T-helper 2 cell treated with Interferon-gamma antibody and Interleukin-4, amounts not matched to agents 5 μg/mL and 100 μg/mL, for 36 hours (primary cell): Measurements from ENCODE around the gene RTBDN.

Source experiments
- DNase-seq: peaks from one replicate; pipeline ENCODE4 v3.0.0; 2021; ENCODE audit warnings: low spot score
- H3K27ac Mint-ChIP-seq: one replicate; pipeline ENCODE4 v1.8.0; 2021; ENCODE audit warnings: mild to moderate bottlenecking, mixed read lengths
- H3K27me3 Mint-ChIP-seq: one replicate; pipeline ENCODE4 v1.8.0; 2021; ENCODE audit warnings: low read depth, mixed read lengths
- H3K36me3 Mint-ChIP-seq: one replicate; pipeline ENCODE4 v1.8.0; 2021; ENCODE audit warnings: low read depth, mixed read lengths
- H3K4me1 Mint-ChIP-seq: one replicate; pipeline ENCODE4 v1.8.0; 2021; ENCODE audit warnings: low read depth, mixed read lengths
- H3K4me3 Mint-ChIP-seq: one replicate; pipeline ENCODE4 v1.8.0; 2022; ENCODE audit warnings: mild to moderate bottlenecking, moderate library complexity, mixed read lengths
- H3K9me3 Mint-ChIP-seq: one replicate; pipeline ENCODE4 v1.8.0; 2021; ENCODE audit warnings: mixed read lengths

The RTBDN gene

GRCh38 chr19:12778017-12778904, 56.1 kb downstream of the RTBDN start:
- Mint-ChIP-seq H3K27ac (peak overlapping the region; percentile 87), H3K27me3 (no peaks in the 10 kb centered on the region), H3K36me3 (no peaks in the 10 kb centered on the region), H3K4me3 (peak overlapping the region; percentile 81), H3K9me3 (no peaks in the 10 kb centered on the region), H3K4me1 (peaks cover 25% of the 10 kb centered on the region)
- peak; percentile 48 for DNase-seq

GRCh38 chr19:12777217-12778016, 57.0 kb downstream of the RTBDN start:
- Mint-ChIP-seq H3K4me1 (peaks cover 25% of the 10 kb centered on the region), H3K9me3 (no peaks in the 10 kb centered on the region)
- peak; percentile 83 for DNase-seq

More at GRCh38 chr19:12777217-12778016, 57.0 kb downstream of the RTBDN start:
- Mint-ChIP-seq H3K27me3 (no peaks in the 10 kb centered on the region), H3K36me3 (no peaks in the 10 kb centered on the region), H3K4me3 (peak overlapping the region; percentile 81), H3K27ac (peak overlapping the region; percentile 87)
